Pancreas (tissue), 10 donors: ENCODE results near the gene BEND3. TPM values are rescaled to one million over a fixed set of nuclear protein-coding genes. Genes with fewer than 3 reads are reported as not detected.
"Not testable (repeated sequence)": the region's sequence is repeated elsewhere in the genome, so short reads cannot be mapped to it uniquely, and the experiment has no call there.

Experiments used
- ATAC-seq, 4 donors: fragments of 200-7000 bp; cut with Tn5 transposase; one replicate each; pipeline versions ENCODE4 v1.8.0 to v1.9.1; 2020; ENCODE audit warnings: mild to moderate bottlenecking in 4 of 4, moderate library complexity in 4 of 4
- DNase-seq, 6 donors: peaks; one replicate each; pipeline ENCODE4 v3.0.0-alpha.2; 2020
- FAIRE-seq: peaks from 2 replicates; lab custom pipeline; 2012; peaks lifted over from hg19 to GRCh38; lab: Jason Lieb, UNC
- H3K27ac ChIP-seq, 4 donors: fragments of 200-600 bp; sonication (generic); 1 replicate in 3 of 4; 2 replicates in 1 of 4; pipeline versions ENCODE4 v1.5.0 to v1.8.0; 2020
- H3K27me3 ChIP-seq, 4 donors: fragments of 200-600 bp; one replicate each; pipeline ENCODE4 v1.8.0; 2021
- H3K36me3 ChIP-seq, 3 donors: fragments of 200-600 bp; sonication (generic) in 1 of 3; one replicate each; pipeline versions ENCODE4 v1.5.0 to v1.8.0; 2020 to 2021
- H3K4me1 ChIP-seq, 3 donors: fragments of 200-600 bp; one replicate each; pipeline ENCODE4 v1.8.0; 2021
- H3K4me3 ChIP-seq, 4 donors: fragments of 200-600 bp; sonication (generic) in 2 of 4; one replicate each; pipeline versions ENCODE4 v1.5.0 to v1.8.0; 2020 to 2021
- H3K9me3 ChIP-seq, 4 donors: fragments of 200-600 bp; one replicate each; pipeline ENCODE4 v1.8.0; 2021
- CTCF ChIP-seq, 4 donors: fragments of 200-600 bp; sonication (generic) in 3 of 4; IDR thresholded peaks; one replicate each; pipeline versions ENCODE4 v1.5.0 to v1.8.0; 2021; ENCODE audit warnings: antibody characterized with exemption in 4 of 4
- WGBS, 2 donors: extraction: QIAGEN DNeasy Blood & Tissue Kit; methylation state at CpG; one replicate each; pipeline ENCODE4 v1.1.7; 2013; 5-methylcytosine and 5-hydroxymethylcytosine counted together
- intact Hi-C, 3 donors: fragments of 100-400 bp; cut with DNase I; formaldehyde crosslinking; loops; one replicate each; pipeline versions ENCODE4 v1.11.1 to v1.14.2; 2022
- polyA plus RNA-seq, 2 donors: library from polyadenylated mRNA; stranded (reverse); fragments of 200-250 nt; gene quantifications; one replicate each; pipeline ENCODE4 v1.2.3, GENCODE V29; 2013
- total RNA-seq, 6 donors: library from RNA; stranded (reverse); fragmentation: NEBNext Ultra II Directional in 4 of 6; extraction: Animal tissue kit (Norgen Biotek cat#: 25700) in 4 of 6; gene quantifications; one replicate each; pipeline versions ENCODE4 v1.2.1 to v1.2.4, GENCODE V29; 2021 to 2023
- donor health status: healthy with polysubstance abuse.
- donor health status: DM: no; HTN: no; CAD: no; lungs with moderate emphysema.
- donor health status: DM: no; HTN: no; CAD: no.
- donor health status: control.
- donor health status: control.
- donor health status: Bipolar disorder and iron deficiency.
- donor health status: DM: yes; HTN: yes; CAD: no.
- donor health status: DM: no; HTN: no; CAD: no.
- donor health status: DM: no; HTN: no; CAD: no.
- donor health status: DM: yes; HTN: yes; CAD: no.

The BEND3 gene
- 1 to 10 TPM; 1.4 to 3.4 (median 2.5) TPM for total RNA-seq
- under 1 TPM; 0.77 to 0.87 TPM for polyA plus RNA-seq

- H3K9me3 ChIP-seq: no peaks in the 10 kb centered on the region
- peak within 1 kb of the TSS; percentile 78 to 93 (median 90) for H3K27ac ChIP-seq
- intact Hi-C loops: no loop called here
- DNase-seq (peak; percentile 35 to 77 (median 52)), ATAC-seq (peak; percentile 12 to 37 (median 13)), FAIRE-seq (no peak)
- TF ChIP-seq CTCF (IDR thresholded peaks at IDR 0.05): no peak
- peak within 1 kb of the TSS; percentile 53 to 75 (median 64) for H3K4me3 ChIP-seq
- H3K27me3 ChIP-seq: no peaks in the 10 kb centered on the region
- 1% methylated on average over 25 to 109 of the region's 109 CpGs for WGBS, 2 donors
- H3K36me3 ChIP-seq: no peaks in the 10 kb centered on the region
- H3K4me1 ChIP-seq: peaks cover 0 to 7% (median 7%) of the 10 kb centered on the region in 3 donors
Observed at GRCh38 chr6:107114926-107115694, at the start of gene BEND3. BEND3 (minus strand) TSS chr6:107115515; CDS start chr6:107099285, 16,230 bp downstream.

- WGBS, 2 donors: 93% methylated on average over 3 to 4 of the region's 5 CpGs
- H3K36me3 ChIP-seq, H3K4me3 ChIP-seq, H3K27ac ChIP-seq, DNase-seq, H3K27me3 ChIP-seq, intact Hi-C loops, H3K9me3 ChIP-seq, FAIRE-seq, ATAC-seq, H3K4me1 ChIP-seq: not testable (repeated sequence)
Observed at GRCh38 chr6:107164299-107164698, 49.0 kb upstream of the BEND3 start.

- FAIRE-seq: no peak
- H3K27me3 ChIP-seq: no peaks in the 10 kb centered on the region
- no peak overlapping the region for H3K27ac ChIP-seq
- intact Hi-C loops: no loop called here
- H3K4me1 ChIP-seq: no peaks in the 10 kb centered on the region
- no peak overlapping the region for H3K4me3 ChIP-seq
- 97 to 98% methylated on average over 3 of the region's 3 CpGs for WGBS, 2 donors
- DNase-seq: no peak
- no peak for ATAC-seq
- H3K9me3 ChIP-seq: no peaks in the 10 kb centered on the region
- H3K36me3 ChIP-seq: no peaks in the 10 kb centered on the region
- no peak for TF ChIP-seq CTCF (IDR thresholded peaks at IDR 0.05)
Observed at GRCh38 chr6:107161521-107161920, 46.2 kb upstream of the BEND3 start.

GRCh38 chr6:107156617-107157016 is 41.3 kb upstream of the BEND3 start:
- FAIRE-seq (no peak), ATAC-seq (no peak), DNase-seq (no peak)
- no peaks in the 10 kb centered on the region for H3K27me3 ChIP-seq
- no peak for TF ChIP-seq CTCF (IDR thresholded peaks at IDR 0.05)
- WGBS, 2 donors: 83 to 94% methylated on average over 2 of the region's 2 CpGs
- intact Hi-C loops: no loop called here
- H3K4me1 ChIP-seq: peaks cover 16 to 33% (median 24%) of the 10 kb centered on the region in 3 donors
- H3K36me3 ChIP-seq: no peaks in the 10 kb centered on the region
- no peak overlapping the region for H3K4me3 ChIP-seq
- no peaks in the 10 kb centered on the region for H3K9me3 ChIP-seq
- no peak overlapping the region for H3K27ac ChIP-seq

- 63 to 71% methylated on average over 2 of the region's 2 CpGs for WGBS, 2 donors
- H3K9me3 ChIP-seq: no peaks in the 10 kb centered on the region
- H3K27me3 ChIP-seq: no peaks in the 10 kb centered on the region
- no peaks in the 10 kb centered on the region for H3K36me3 ChIP-seq
- no peak for TF ChIP-seq CTCF (IDR thresholded peaks at IDR 0.05)
- H3K4me3 ChIP-seq: no peak overlapping the region
- no peak for DNase-seq
- intact Hi-C loops: no loop called here
- peak overlapping the region in 3 of 4 donors; percentile 16 to 55 (median 53) for H3K27ac ChIP-seq
- ATAC-seq: peak; percentile 5 to 18 (median 14)
- peaks cover 16 to 34% (median 24%) of the 10 kb centered on the region in 3 donors for H3K4me1 ChIP-seq
- no peak for FAIRE-seq
Observed at GRCh38 chr6:107154801-107155160, 39.5 kb upstream of the BEND3 start.
